ENCODE measurements around the gene RSL1D1. TPM values are rescaled to one million over a fixed set of nuclear protein-coding genes. Genes with fewer than 3 reads are reported as not detected.
A peak's percentile ranks its signal among the peaks of the same experiment; 100 is the strongest.

The RSL1D1 gene
- total and polyA plus RNA-seq, 9 of the 15 experiments (the other 6 are each of a cell fraction or from before 2014, with no cell fraction given): 259 to 753 (median 373) TPM

- no peak for TF ChIP-seq POLR3G (IDR thresholded peaks at IDR 0.05; ENCODE audit: extremely low read depth, insufficient read length, insufficient replicate concordance)
- TF ChIP-seq ZNF436 (CRISPR knock-in tag; IDR thresholded peaks at IDR 0.05): peak; percentile 37; the same call in 1 of the 2 replicates
- TF ChIP-seq JUNB (CRISPR knock-in tag; conservative IDR thresholded peaks at IDR 0.05): no peak
- no peak for TF ChIP-seq HDAC8 (tag; IDR thresholded peaks at IDR 0.05)
- TF ChIP-seq CBX1 (IDR thresholded peaks at IDR 0.05; ENCODE audit: low read depth): 0 out of 2 replicates have a peak, but pooled peaks have one; percentile 1
- TF ChIP-seq KDM4B (IDR thresholded peaks at IDR 0.05; ENCODE audit: borderline replicate concordance in 2 of 2, low read depth in 1 of 2): no peak; a peak in 1 of 4 replicates
- no peak for TF ChIP-seq ELK1 (CRISPR knock-in tag; IDR thresholded peaks at IDR 0.05)
- peak; percentile 68; the same call in 1 of the 2 replicates for TF ChIP-seq NKRF (IDR thresholded peaks at IDR 0.05; ENCODE audit: borderline replicate concordance)
- TF ChIP-seq ZNF175 (CRISPR knock-in tag; IDR thresholded peaks at IDR 0.05; ENCODE audit: low read depth): 0 out of 2 replicates have a peak, but pooled peaks have one; percentile 64
- TF ChIP-seq ZMIZ1 (IDR thresholded peaks at IDR 0.05; ENCODE audit: low read depth in 2 of 2, low read length in 2 of 2): no peak
- TF ChIP-seq RNF219 (CRISPR knock-in tag; IDR thresholded peaks at IDR 0.05): no peak
- TF ChIP-seq THAP12 (CRISPR knock-in tag; IDR thresholded peaks at IDR 0.05): peak; percentile 99
- TF ChIP-seq ZNF232 (CRISPR knock-in tag; IDR thresholded peaks at IDR 0.05): no peak
- no peak for TF ChIP-seq PRMT5 (CRISPR knock-in tag; IDR thresholded peaks at IDR 0.05)
- TF ChIP-seq KLF16 (IDR thresholded peaks at IDR 0.05): no peak
Measured at GRCh38 chr16:11797166-11797956, 54.0 kb downstream of the RSL1D1 start, which contains the start of gene ZC3H7A (continued).

All from K562 (cell line).